AG04450 (cell line): Measurements from ENCODE around the gene SPP2. TPM values are rescaled to one million over a fixed set of nuclear protein-coding genes. Genes with fewer than 3 reads are reported as not detected.
A peak's percentile ranks its signal among the peaks of the same experiment; 100 is the strongest.

Source experiments
- CTCF ChIA-PET: fragments of 300-600, 350-600 bp; formaldehyde crosslinking; extraction: SDS; loops from one replicate; lab custom pipeline; 2022; ENCODE audit warnings: antibody characterized with exemption, inconsistent platforms; lab: Charles Lee
- POLR2A ChIA-PET: fragments of 350-600 bp; formaldehyde crosslinking; extraction: SDS; loops from one replicate; lab custom pipeline; 2021; ENCODE audit warnings: antibody characterized with exemption, inconsistent platforms; lab: Yijun Ruan, JAX
- DNase-seq: peaks from one replicate; pipeline ENCODE4 v3.0.0-alpha.2; 2011; ENCODE audit warnings: low read depth, low spot score
- H3K27ac ChIP-seq: one replicate; pipeline ENCODE4 v1.5.1; 2012; ENCODE audit warnings: low read depth, low read length, control low read depth
- H3K27me3 ChIP-seq: one replicate; pipeline ENCODE4 v1.6.0; 2012; ENCODE audit warnings: low read length; ENCODE audit not compliant: control insufficient read depth, insufficient read depth
- H3K4me3 ChIP-seq: 2 replicates; pipeline ENCODE4 v1.5.1; 2011; ENCODE audit warnings: mild to moderate bottlenecking, low read depth, low read length, control low read depth
- H3K9me3 ChIP-seq: 2 replicates; pipeline ENCODE4 v1.5.1; 2012; ENCODE audit warnings: low read length; ENCODE audit not compliant: control insufficient read depth, insufficient read depth
- CTCF ChIP-seq: IDR thresholded peaks from 2 replicates; pipeline ENCODE4 v1.5.1; 2011; ENCODE audit warnings: low read depth, low read length, control low read depth, inconsistent platforms
- polyA minus RNA-seq: library from RNA; depleted of rRNA, polyadenylated mRNA; stranded (reverse); fragments of >200 nt; gene quantifications from 2 replicates; pipeline ENCODE4 v1.2.3, GENCODE V29; 2011; rRNA and poly(A)+ RNA removed
- polyA plus RNA-seq: library from polyadenylated mRNA; depleted of rRNA; stranded (reverse); fragments of >200 nt; gene quantifications from 2 replicates; pipeline ENCODE4 v1.2.3, GENCODE V29; 2011; rRNA removed

Gene SPP2
- not detected in 2 replicates for polyA plus RNA-seq
- polyA minus RNA-seq, result not detected in 2 replicates

- Histone ChIP-seq H3K4me3 (no peak within 1 kb of the TSS), H3K27me3 (no peaks in the 10 kb centered on the region), H3K9me3 (no peaks in the 10 kb centered on the region), H3K27ac (no peak within 1 kb of the TSS)
- no peak for TF ChIP-seq CTCF
- POLR2A ChIA-PET, result no interaction called here
- CTCF ChIA-PET, result interaction anchor here (1.1 kb wide), 1 partner anchor 495 kb away, joined by 4 read pairs; no protein-coding TSS in a partner anchor
- DNase-seq, result no peak
These were observed at the start of gene SPP2 for GRCh38 chr2:234050455-234051135. Gene SPP2, plus strand, starts transcription at chr2:234050702. Its CDS starts 85 bp downstream, at chr2:234050787.

- CTCF ChIA-PET, result no interaction called here
- DNase-seq, result no peak
- H3K4me3 ChIP-seq, result no peak overlapping the region
- H3K27me3 ChIP-seq, result no peaks in the 10 kb centered on the region
- no peaks in the 10 kb centered on the region for H3K9me3 ChIP-seq
- H3K27ac ChIP-seq, result no peak overlapping the region
- no peak for TF ChIP-seq CTCF
- POLR2A ChIA-PET, result no interaction called here
These were observed 48.9 kb upstream of the SPP2 start for GRCh38 chr2:234001380-234002160.

GRCh38 chr2:234002281-234002680, 48.2 kb upstream of the SPP2 start:
- no peaks in the 10 kb centered on the region for H3K9me3 ChIP-seq
- DNase-seq, result no peak
- no peaks in the 10 kb centered on the region for H3K27me3 ChIP-seq
- POLR2A ChIA-PET, result no interaction called here
- CTCF ChIA-PET, result interaction anchor here (1.0 kb wide), 1 partner anchor 10 kb away, joined by 3 read pairs; no protein-coding TSS in a partner anchor
- no peak overlapping the region for H3K4me3 ChIP-seq
- no peak for TF ChIP-seq CTCF
- no peak overlapping the region for H3K27ac ChIP-seq

GRCh38 chr2:234003972-234004617, 46.4 kb upstream of the SPP2 start:
- no peaks in the 10 kb centered on the region for H3K9me3 ChIP-seq

More at GRCh38 chr2:234003972-234004617, 46.4 kb upstream of the SPP2 start:
- ChIA-PET CTCF (no interaction called here), POLR2A (interaction anchor here (0.6 to 0.7 kb wide), 2 partner anchors 22 to 64 kb away, joined by 3 read pairs; no protein-coding TSS in a partner anchor)
- Histone ChIP-seq H3K4me3 (no peak overlapping the region), H3K27ac (peak overlapping the region; percentile 49), H3K27me3 (no peaks in the 10 kb centered on the region)
- TF ChIP-seq CTCF, result no peak
- DNase-seq, result peak; percentile 77
